Right hindlimb (tissue), 1 donor: ENCODE measurements around the gene SCYL2.
"Not testable (repeated sequence)": the region's sequence is repeated elsewhere in the genome, so short reads cannot be mapped to it uniquely, and the experiment has no call there.

Source experiments
- DNase-seq: peaks from one replicate; pipeline ENCODE4 v3.0.0-alpha.2; 2018

Gene SCYL2, protein sequence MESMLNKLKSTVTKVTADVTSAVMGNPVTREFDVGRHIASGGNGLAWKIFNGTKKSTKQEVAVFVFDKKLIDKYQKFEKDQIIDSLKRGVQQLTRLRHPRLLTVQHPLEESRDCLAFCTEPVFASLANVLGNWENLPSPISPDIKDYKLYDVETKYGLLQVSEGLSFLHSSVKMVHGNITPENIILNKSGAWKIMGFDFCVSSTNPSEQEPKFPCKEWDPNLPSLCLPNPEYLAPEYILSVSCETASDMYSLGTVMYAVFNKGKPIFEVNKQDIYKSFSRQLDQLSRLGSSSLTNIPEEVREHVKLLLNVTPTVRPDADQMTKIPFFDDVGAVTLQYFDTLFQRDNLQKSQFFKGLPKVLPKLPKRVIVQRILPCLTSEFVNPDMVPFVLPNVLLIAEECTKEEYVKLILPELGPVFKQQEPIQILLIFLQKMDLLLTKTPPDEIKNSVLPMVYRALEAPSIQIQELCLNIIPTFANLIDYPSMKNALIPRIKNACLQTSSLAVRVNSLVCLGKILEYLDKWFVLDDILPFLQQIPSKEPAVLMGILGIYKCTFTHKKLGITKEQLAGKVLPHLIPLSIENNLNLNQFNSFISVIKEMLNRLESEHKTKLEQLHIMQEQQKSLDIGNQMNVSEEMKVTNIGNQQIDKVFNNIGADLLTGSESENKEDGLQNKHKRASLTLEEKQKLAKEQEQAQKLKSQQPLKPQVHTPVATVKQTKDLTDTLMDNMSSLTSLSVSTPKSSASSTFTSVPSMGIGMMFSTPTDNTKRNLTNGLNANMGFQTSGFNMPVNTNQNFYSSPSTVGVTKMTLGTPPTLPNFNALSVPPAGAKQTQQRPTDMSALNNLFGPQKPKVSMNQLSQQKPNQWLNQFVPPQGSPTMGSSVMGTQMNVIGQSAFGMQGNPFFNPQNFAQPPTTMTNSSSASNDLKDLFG

DNA sequence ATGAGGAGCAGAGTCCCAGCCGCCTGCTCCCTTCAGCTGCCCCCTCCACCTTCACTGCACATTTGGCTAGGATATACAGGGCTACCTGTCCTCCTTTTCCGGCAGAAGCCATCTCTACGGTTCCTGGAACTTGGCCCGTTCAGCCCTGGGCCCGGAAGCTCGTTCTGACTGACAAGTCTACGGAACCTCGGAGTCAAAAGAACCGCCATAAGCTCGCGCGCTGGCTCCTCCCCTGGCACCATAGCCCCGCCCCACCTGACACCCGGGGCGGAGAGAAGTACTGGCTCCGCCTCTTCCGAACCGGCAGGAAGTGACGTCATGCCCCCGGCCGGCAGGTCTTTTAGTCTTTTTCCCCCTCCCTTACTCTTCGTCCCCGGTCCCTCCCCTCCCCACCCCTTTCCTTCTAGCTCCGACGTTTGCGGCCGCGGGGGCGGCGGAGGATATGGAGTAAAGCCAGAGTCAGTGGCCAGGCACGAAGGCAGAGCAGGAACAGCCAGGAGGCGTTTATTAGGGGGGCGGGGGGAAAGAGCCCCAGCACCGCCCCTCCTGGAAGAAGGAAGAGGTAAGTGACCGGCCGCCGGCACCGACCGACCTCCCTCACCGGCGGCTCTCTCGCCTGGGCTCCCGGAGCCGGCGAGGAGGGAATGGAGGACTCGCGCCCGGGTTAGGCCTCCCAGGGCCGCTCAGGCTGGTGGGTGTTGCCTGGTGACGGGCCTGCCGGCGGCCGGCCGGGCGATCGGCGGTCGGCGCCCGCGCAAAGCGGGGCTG is at the start of gene SCYL2, which contains the start of gene DEPDC4:
SCYL2 (plus strand) TSS at position 343 of the 768 bp plus-strand sequence. CDS start 15,794 bp downstream, outside the sequence.
DEPDC4 (minus strand) TSS at position 245 of the 768 bp plus-strand sequence; CDS start at position 242, 3 bp downstream.
- DNase-seq = peak; percentile 97

DNA sequence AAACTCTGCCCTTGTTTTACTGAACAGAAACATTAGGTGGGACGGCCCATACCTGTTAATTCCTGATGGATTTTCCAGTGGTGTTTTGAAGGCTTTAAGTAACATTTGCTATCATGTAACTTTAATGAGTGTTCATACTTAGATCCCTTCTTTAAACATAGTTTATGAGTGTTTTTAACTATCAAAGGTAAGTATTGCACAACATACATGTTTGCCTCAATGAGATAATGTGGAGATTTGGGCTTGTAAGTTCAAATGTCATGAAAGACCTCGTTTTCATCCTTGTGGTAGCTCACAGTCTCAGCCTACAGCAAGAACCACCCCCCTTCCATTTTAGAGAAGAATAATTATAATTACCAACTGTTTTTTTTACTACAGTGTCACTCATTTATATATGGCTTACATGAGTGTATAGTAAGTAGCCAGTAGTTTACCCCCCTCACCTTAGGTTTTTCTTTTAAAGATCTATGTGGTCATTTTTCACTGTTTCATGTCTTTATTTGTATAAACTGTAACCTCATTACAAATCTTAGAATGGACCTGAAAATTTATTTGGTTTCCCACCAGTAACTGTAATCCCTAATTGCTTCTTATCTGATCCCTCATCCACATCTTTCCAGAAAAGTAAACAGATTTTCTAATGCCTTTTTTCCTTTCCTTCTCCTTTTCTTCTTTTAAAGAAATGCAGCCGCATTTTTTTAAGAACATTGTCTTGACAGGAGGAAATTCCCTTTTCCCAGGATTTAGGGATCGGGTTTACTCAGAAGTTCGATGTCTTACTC is 47.5 kb upstream of the SCYL2 start:
- no peak for DNase-seq

DNA sequence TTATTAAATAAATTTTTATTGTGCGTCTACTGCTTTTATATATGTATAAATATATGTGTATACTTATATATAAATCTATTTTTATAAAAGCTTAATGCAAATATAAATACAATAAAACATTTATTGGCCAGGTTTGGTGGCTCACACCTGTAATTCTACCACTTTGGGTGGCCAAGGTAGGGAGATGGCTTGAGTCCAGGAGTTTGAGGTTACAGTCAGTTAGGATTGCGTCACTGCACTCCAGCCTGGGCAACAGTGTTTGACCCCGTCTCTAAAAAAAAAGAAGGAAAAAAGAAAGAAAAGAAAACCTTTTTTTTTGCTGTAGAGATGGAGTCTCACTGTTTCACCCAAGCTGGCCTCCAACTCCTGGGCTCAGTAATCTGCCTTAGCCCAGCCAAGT is 45.5 kb upstream of the SCYL2 start:
- DNase-seq = no peak

DNA sequence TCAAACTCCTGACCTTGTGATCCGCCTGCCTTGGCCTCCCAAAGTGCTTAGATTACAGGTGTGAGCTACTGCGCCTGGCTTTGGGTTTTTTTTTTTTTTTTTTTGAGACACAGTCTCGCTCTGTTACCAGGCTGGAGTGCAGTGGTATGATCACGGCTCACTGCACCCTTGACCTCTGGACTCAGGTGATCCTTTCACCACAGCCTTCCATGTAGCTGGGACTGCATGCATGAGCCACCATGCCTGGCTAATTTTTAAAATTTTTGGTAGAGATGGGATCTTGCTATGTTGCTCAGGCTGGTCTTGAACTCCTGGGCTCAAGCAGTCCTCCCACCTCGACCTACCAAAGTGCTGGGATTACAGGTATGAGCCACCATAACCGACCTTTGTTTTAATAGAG is 44.8 kb upstream of the SCYL2 start:
- DNase-seq = not testable (repeated sequence)

DNA sequence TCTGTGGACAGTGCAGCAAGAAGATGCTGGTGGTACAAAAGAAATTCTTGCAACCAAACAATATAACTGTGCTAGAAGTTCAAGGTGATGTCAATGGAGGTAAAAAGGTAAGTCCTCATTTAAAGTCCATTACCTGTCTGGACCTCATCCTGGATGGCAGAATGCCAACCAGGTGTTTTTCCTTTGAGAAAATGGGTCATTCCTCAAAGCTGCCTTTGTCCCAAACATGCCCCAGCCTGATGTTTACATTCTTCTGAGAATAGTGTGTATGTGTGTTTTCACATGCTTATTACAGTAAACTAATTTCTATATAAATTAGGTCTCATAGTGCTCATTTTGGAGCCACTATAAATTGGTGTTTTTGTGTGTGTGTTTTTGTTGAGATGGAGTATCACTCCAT is 41.5 kb upstream of the SCYL2 start:
- no peak for DNase-seq

DNA sequence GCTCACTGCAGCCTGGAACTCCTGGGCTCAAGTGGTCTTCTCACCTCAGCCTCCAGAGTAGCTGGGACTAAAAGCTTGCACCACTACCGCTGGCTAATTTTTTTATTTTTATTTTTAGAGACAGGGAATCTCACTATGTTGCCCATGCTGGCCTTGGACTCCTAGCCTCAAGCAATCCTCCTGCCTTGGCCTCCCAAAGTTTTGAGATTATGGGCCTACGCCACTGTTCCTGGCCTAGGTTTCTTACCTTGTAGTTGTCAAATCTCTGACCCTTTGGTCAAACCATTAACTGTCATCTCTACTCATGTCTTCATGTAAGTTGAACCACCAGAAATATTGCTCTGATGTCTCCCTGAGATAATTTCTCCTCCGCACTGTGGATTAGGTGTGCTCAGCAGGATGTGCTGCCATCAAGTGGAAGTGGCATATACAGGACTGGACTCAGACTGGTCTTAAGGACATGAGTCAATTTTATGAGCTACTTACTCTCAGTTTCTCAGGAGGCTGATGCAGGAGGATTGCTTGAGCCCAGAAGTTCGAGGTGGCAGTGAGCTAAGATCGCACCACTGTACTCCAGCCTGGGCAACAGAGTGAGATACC is 37.8 kb upstream of the SCYL2 start:
- no peak for DNase-seq

DNA sequence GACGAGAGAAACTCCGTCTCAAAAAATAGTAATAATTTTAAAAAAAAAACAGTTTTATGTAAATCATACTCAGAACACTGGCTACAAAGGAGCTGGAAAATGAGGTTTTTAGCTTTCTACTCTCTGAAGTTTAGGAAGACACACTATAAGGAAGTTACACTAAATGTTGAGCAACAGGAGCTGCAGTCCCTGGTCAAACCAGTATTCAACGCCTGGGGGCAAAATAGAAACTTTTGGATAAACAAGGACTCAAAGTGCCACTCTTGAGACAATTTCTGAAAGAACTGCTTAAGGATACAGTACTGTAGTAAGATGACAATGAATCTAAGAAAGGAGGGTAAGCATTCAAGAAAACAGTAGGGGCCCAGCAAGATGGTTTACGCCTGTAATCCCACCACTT is 37.1 kb upstream of the SCYL2 start:
- no peak for DNase-seq

DNA sequence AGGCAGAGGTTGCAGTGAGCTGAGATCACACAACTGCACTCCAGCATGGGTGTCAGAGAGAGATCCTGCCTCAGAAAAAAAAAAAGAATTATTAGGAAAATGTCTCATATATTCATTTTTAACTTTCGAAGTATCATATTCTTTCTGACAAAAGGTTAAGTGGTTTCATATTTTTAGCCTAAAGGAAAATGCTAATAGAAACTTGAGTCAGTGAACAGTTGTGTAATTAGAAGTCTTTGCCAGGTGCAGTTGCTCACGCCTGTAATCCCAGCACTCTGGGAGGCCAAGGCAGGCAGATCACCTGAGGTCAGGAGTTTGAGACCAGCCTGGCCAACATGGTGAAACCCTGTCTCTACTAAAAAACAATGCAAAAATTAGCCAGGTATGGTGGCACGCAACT is 35.1 kb upstream of the SCYL2 start:
- not testable (repeated sequence) for DNase-seq

DNA sequence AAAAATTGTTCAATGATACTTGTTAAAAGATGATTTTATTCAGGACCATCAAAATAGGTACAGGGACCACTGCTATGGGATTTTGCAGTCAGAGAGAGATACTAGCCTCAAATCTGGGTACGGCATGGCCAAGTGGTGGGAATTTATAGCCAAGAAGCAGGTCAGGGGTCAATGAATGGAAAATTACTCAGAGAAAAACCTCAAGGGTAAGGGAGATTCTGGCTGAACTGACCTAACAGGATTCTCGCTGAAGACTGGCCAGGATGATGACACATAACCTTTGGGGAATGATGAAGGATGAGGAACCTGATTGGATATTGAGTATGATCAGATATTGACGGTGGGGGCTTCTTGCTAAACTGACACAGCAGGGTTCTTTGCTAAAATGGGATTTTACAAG is 32.8 kb upstream of the SCYL2 start:
- DNase-seq = no peak

DNA sequence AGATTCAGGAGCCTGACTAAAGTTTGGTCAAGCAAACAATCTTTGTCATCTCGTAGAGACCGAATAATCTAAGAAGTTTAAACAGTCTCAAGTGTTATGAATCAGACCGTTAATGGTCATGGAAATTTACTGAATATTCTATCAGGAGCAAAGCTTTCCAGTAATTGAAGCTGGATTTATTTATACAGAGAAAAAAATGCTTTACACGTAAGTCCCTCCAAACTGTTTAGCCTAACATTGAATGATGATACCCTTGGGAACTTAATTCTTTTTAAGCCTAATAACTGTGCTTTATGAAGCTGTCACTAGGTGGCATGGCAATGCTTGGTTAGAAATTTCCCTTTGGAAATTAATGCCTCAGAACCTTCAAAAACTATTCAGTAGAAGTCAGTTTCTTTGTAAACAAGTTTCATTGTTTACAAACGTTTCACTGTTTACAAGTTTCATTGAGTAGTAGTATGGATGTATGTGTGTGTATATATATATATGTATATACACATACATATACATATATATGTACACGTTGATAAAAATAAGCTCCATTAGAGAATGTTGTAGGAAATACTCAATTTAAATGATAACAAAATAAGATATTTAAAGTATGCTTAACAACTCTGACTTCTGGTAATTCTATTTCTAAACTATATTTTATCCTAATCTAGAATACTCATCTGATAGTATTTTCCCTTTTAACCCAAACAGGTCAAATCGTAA is 32.2 kb upstream of the SCYL2 start:
- no peak for DNase-seq

DNA sequence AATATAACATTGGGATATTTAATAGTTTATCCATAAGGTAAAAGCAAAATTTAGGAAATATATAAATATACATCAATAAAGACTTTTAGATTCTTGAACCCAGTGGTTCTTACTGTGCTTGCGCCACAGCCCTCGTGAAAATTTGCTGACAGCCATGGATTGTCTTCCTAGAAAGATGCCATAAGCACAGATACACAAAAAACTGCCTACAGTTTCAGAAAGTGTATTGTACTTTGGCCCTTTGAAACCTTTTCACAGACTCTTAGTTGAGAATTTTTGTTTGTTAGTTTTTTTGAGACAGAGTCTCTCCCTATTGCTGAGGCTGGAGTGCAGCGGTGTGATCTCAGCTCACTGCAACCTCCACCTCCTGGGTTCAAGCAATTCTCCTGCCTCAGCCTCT is 28.2 kb upstream of the SCYL2 start:
- DNase-seq = no peak

DNA sequence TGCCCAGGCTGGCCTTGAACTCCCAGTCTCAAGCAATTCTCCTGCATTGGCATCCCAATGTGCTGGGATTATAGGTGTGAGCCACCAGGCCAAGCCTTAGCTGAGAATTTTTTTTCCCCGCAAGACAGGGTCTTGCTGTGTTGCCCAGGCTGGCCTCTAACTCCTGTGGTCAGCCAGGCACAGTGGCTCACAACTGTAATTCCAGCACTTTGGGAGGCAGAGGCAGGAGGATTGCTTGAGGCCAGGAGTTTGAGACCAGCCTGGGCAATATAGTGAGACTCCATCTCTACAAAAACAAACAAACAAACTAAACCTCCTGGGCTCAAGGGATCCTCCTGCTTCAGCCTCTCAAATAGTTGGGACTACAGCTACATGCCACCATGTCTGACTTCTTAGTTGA is 27.4 kb upstream of the SCYL2 start:
- DNase-seq = no peak

DNA sequence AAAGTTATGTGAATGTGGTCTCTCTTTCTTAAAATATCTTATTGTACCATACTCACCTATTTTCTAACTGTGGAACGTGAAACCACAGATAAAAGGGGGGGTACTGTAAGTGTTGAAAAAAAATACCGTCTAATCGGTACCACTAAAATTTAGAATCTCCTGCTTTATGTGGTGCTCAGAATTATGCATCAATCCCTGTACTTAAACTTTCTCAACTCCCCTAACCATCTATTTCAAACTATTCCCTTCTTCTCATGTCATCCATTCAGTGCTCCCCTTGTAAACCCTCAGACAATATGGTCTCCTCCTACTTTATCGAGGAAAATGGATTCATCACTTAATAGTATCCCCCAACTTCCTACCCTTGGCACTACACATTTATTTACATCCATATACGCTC is 23.8 kb upstream of the SCYL2 start:
- DNase-seq = no peak

DNA sequence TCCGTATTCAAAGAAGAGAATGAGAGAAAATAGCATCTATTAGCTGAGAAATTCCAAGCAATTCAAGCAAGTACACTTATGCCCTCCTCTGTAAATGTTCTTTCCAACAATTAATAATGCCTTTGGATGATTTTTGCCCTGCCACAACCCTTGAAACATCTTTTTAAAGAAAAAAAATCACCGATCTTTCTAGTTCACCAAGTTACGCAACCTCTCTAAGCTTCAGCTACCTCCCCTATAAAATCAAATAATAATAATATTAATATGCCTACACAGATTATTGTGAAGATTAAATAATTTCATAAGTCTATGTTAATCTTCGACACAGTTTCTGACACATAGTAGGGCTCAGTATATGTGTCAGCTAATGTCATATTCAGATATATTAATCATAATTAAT is 19.2 kb upstream of the SCYL2 start:
- no peak for DNase-seq

DNA sequence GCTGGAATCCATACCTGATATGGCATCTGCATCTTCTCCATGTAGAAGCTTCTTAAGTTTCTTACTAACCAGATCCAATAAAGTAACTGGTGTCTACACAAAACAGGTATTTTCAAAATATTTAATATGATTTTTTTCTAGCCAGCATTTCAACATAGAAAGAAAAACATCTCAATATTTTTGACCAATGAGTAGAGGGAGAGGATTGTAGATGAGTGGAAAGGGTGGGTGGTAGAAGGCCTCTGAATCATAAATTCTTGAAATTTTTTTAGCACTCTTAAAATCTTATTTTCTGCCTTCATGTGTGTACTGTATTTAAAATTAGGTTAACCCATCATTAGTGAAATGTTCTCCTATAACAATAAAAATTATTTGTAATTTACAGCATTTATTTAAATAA is 18.1 kb upstream of the SCYL2 start:
- DNase-seq = no peak

DNA sequence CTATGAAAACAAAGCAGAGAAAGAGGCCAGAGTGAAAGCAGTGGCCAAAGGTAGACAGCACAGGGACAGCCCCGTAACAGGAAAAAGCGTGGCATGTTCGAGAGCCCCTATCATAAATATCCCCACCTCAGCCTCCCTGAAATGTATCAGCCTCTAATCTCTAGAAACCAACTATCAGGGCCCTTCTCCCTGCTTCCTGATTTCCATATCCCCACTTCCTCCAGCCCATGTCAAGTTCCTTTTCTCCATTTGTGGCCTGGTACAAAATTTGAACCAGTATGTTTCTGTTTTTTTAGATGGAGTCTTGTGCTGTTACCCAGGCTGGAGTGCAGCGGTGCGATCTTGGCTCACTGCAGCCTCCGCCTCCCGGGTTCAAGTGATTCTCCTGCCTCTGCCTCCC is 17.0 kb upstream of the SCYL2 start:
- no peak for DNase-seq

DNA sequence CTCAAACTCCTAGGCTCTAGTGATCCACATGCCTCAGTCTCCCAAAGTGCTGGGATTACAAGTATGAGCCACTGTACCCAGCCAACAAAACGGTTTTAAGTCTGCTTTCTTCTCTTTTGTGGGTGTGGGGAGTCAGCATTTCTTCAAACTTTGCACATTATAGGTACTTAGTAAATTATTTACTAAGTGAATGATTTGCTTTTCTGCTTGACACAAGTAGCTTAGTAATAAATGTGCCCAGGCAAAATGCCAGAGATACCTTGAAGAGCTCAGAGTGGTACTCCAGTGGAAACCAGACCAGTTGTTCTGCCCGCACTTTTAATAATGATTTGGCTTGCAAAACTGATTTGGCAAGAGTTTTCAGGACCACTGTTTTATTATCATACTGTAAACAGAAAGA is 15.1 kb upstream of the SCYL2 start:
- DNase-seq = no peak

DNA sequence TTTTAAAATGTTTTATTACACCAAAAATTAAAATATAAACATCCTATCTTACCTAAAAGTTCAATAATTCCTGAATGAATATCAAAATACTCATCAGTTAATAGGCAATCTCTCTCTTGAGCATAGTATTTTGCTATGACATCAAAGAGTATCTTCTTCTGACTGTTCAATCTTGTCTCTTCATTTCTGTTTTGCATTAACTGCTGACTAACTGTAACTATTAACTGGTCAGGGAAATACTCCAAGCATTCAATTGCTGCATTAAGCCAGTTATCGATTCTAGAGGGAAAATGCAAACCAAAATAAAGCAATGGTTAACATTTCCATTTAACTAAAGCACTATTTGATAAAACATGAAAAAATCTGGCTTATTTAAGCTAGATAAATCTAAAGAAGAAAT is 13.5 kb upstream of the SCYL2 start:
- no peak for DNase-seq

DNA sequence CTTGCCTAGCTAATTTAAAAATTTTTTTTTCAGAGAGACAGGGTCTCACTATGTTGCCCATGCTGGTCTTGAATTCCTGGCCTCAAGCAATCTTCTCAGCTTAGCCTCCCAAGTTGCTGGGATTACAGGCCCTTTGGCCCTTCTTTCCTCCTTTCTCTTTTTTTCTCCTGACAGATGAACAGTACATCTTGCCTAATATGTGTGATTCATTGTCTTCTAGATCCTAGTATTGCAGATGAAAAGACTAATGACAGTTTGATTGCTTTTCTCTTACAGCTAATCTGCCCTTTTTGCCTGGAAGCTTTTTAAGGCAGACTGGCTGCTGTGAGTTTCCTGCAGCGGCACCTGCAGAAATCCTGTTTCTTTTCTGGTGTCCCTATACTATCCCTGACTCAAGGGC is 12.1 kb upstream of the SCYL2 start:
- DNase-seq = no peak

DNA sequence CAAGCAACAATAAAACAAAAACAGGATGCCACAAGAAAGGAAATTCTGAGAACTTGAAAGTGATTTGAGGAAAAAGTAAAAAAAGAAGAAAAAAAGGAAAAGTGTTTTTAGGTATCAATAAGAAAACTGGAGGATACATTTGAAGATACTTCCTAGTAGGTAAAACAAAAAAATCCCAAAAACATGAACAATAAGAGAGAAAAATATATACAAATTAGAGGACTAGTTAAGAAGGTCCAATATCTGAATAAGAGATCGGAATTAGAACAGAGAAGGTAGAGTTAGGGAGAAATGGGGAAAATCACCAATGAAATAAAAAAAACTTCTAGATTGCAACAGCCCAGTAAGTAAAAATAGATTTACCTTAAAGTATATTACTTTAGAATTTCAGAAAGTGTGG is 8.8 kb upstream of the SCYL2 start:
- DNase-seq = no peak

DNA sequence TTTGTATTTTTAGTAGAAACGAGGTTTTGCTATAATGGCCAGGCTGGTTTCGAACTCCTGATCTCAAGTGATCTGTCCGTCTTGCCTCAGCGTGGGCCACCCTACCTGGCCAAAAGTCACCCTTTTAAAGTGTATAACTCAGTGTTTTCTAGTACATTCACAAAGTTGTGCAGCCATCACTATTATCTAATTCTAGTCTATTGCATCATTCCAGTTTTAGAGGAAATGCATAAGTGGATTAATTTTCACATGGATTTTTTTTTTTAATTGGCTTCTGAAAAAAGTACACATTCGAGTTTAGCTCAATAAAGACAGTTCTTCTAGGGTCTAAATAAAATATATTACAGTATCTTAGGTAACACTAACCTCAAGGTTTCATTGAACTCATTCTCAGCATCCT is 3.8 kb upstream of the SCYL2 start:
- DNase-seq = no peak
